ENCODE measurements around the gene RGS8. TPM values are rescaled to one million over a fixed set of nuclear protein-coding genes. Genes with fewer than 3 reads are reported as not detected.

The RGS8 gene
- total and polyA plus RNA-seq, 2 experiments from 2014 or later: not detected

- in situ Hi-C loops (cut with MboI): no loop called here
These were observed 20.1 kb downstream of the RGS8 start for GRCh38 chr1:182664296-182664695.

GRCh38 chr1:182662956-182663355, 21.4 kb downstream of the RGS8 start:
- Histone ChIP-seq H3K4me1 (ENCODE audit: insufficient read depth) (no peaks in the 10 kb centered on the region), H3K36me3 (ENCODE audit: low read depth) (no peaks in the 10 kb centered on the region), H3K9ac (no peak overlapping the region), H3K9me3 (ENCODE audit: low read depth) (no peaks in the 10 kb centered on the region), H3F3A (ENCODE audit: insufficient read depth) (no peaks in the 10 kb centered on the region), H3K27me3 (replicated peaks; ENCODE audit: insufficient read depth) (peaks cover 26% of the 10 kb centered on the region), H4K20me1 (ENCODE audit: insufficient read depth) (no peaks in the 10 kb centered on the region), H3K4me2 (ENCODE audit: unreplicated experiment) (no peak overlapping the region), H2AFZ (no peak overlapping the region), H3K27ac (no peak overlapping the region), H3K9me2 (ENCODE audit: insufficient read depth) (no peaks in the 10 kb centered on the region), H3K79me2 (ENCODE audit: insufficient read depth) (no peaks in the 10 kb centered on the region), H3K4me3 (no peak overlapping the region)
- in situ Hi-C loops (cut with MboI): no loop called here
- TF ChIP-seq EZH2phosphoT487 (IDR thresholded peaks at IDR 0.05; ENCODE audit: insufficient read depth, low read depth): no peak
- no peak for TF ChIP-seq EZH2 (IDR thresholded peaks at IDR 0.05; ENCODE audit: insufficient read depth, poor library complexity, severe bottlenecking)
- 57 to 59% methylated on average over 3 of the region's 3 CpGs for WGBS, 2 experiments (ENCODE audit: low coverage in 1 of 2, low lambda C conversion rate in 2 of 2, missing lambda C conversion rate in 2 of 2)
- no peak for DNase-seq

More at GRCh38 chr1:182664296-182664695, 20.1 kb downstream of the RGS8 start:
- DNase-seq: no peak
- TF ChIP-seq EZH2 (IDR thresholded peaks at IDR 0.05; ENCODE audit: insufficient read depth, poor library complexity, severe bottlenecking) (no peak), EZH2phosphoT487 (IDR thresholded peaks at IDR 0.05; ENCODE audit: insufficient read depth, low read depth) (no peak)
- Histone ChIP-seq H3K4me2 (ENCODE audit: unreplicated experiment) (no peak overlapping the region), H3K9me3 (ENCODE audit: low read depth) (no peaks in the 10 kb centered on the region), H2AFZ (no peak overlapping the region), H3K27ac (no peak overlapping the region), H3K36me3 (ENCODE audit: low read depth) (no peaks in the 10 kb centered on the region), H3K9me2 (ENCODE audit: insufficient read depth) (no peaks in the 10 kb centered on the region), H3K9ac (no peak overlapping the region), H3K79me2 (ENCODE audit: insufficient read depth) (no peaks in the 10 kb centered on the region), H3K4me3 (no peak overlapping the region), H3F3A (ENCODE audit: insufficient read depth) (no peaks in the 10 kb centered on the region), H3K27me3 (replicated peaks; ENCODE audit: insufficient read depth) (peaks cover 22% of the 10 kb centered on the region), H4K20me1 (ENCODE audit: insufficient read depth) (no peaks in the 10 kb centered on the region), H3K4me1 (ENCODE audit: insufficient read depth) (no peaks in the 10 kb centered on the region)
- 73 to 82% methylated on average over 3 of the region's 3 CpGs for WGBS, 2 experiments (ENCODE audit: low coverage in 1 of 2, low lambda C conversion rate in 2 of 2, missing lambda C conversion rate in 2 of 2)

GRCh38 chr1:182662121-182662890, 22.1 kb downstream of the RGS8 start:
- TF ChIP-seq EZH2phosphoT487 (IDR thresholded peaks at IDR 0.05; ENCODE audit: insufficient read depth, low read depth) (no peak), EZH2 (IDR thresholded peaks at IDR 0.05; ENCODE audit: insufficient read depth, poor library complexity, severe bottlenecking) (no peak)
- Histone ChIP-seq H3K9me2 (ENCODE audit: insufficient read depth) (no peaks in the 10 kb centered on the region), H3F3A (ENCODE audit: insufficient read depth) (no peaks in the 10 kb centered on the region), H3K4me2 (ENCODE audit: unreplicated experiment) (no peak overlapping the region), H3K27ac (no peak overlapping the region), H3K79me2 (ENCODE audit: insufficient read depth) (no peaks in the 10 kb centered on the region), H3K27me3 (replicated peaks; ENCODE audit: insufficient read depth) (peaks cover 26% of the 10 kb centered on the region), H3K4me3 (no peak overlapping the region), H2AFZ (no peak overlapping the region), H3K9ac (no peak overlapping the region), H4K20me1 (ENCODE audit: insufficient read depth) (no peaks in the 10 kb centered on the region), H3K4me1 (ENCODE audit: insufficient read depth) (no peaks in the 10 kb centered on the region), H3K36me3 (ENCODE audit: low read depth) (no peaks in the 10 kb centered on the region), H3K9me3 (ENCODE audit: low read depth) (no peaks in the 10 kb centered on the region)
- in situ Hi-C loops (cut with MboI): no loop called here
- WGBS, 2 experiments (ENCODE audit: low coverage in 1 of 2, low lambda C conversion rate in 2 of 2, missing lambda C conversion rate in 2 of 2): 56 to 57% methylated on average over 7 of the region's 7 CpGs
- DNase-seq: no peak

GRCh38 chr1:182658055-182658454, 26.3 kb downstream of the RGS8 start:
- no peak for DNase-seq
- Histone ChIP-seq H3K4me3 (no peak overlapping the region), H3K27me3 (replicated peaks; ENCODE audit: insufficient read depth) (peaks cover 20% of the 10 kb centered on the region), H3K36me3 (ENCODE audit: low read depth) (no peaks in the 10 kb centered on the region), H3K9me2 (ENCODE audit: insufficient read depth) (no peaks in the 10 kb centered on the region), H3K4me1 (ENCODE audit: insufficient read depth) (no peaks in the 10 kb centered on the region), H4K20me1 (ENCODE audit: insufficient read depth) (no peaks in the 10 kb centered on the region), H3K79me2 (ENCODE audit: insufficient read depth) (no peaks in the 10 kb centered on the region), H3K27ac (no peak overlapping the region), H3F3A (ENCODE audit: insufficient read depth) (no peaks in the 10 kb centered on the region), H3K9me3 (ENCODE audit: low read depth) (no peaks in the 10 kb centered on the region), H2AFZ (no peak overlapping the region), H3K4me2 (ENCODE audit: unreplicated experiment) (no peak overlapping the region), H3K9ac (no peak overlapping the region)
- TF ChIP-seq EZH2phosphoT487 (IDR thresholded peaks at IDR 0.05; ENCODE audit: insufficient read depth, low read depth) (no peak), EZH2 (IDR thresholded peaks at IDR 0.05; ENCODE audit: insufficient read depth, poor library complexity, severe bottlenecking) (no peak)
- in situ Hi-C loops (cut with MboI): no loop called here
